ENCODE data around the gene JUN.

JUN gene

GRCh38 chr1:58753431-58753866 is 30.4 kb downstream of the JUN start:
- no peak for TF ChIP-seq GATA1 (IDR thresholded peaks at IDR 0.05; ENCODE audit: low read depth, low read length)
- TF ChIP-seq POLR2A (IDR thresholded peaks at IDR 0.05; ENCODE audit: low read length): no peak
- no peak for DNase-seq

DNA sequence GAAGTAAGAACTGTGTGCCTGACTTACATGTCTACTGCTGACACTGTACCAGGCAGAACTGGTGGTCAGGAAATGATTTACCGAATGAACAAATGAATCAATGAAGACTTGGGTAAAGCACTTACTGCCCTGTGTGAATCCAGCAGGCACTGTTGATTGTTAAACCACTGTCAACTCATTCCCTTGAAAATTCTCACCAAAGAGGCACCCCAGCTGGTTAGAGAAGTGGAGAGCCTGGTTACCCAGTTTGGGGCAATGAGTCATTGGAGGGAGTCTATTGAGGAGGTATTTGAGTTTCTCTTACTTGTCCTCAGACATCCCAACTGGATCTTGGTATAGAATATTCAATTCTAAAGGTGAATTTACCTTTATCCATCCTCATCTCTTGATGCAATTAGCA is 34.2 kb downstream of the JUN start:
- TF ChIP-seq POLR2A (IDR thresholded peaks at IDR 0.05; ENCODE audit: low read length) (no peak), GATA1 (IDR thresholded peaks at IDR 0.05; ENCODE audit: low read depth, low read length) (no peak)
- no peak for DNase-seq

DNA sequence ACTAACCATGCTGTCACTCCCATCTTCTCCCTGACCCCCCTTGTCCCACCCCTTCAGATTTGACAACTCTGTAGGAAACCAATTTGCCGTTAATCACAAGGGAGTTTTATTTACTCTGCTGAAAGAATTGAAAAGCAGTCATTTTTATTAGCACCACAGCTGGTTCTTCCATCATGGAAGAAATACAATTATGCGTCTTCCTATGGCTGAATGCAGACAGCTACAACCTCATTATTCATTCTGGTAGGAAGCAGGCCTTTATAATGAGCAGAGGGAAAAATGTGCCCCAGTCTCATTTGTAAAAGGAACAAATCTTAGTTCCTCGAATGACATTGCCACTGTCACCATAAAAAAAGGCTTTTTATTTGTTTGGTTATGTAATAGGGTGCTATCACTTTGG is 35.2 kb downstream of the JUN start:
- DNase-seq: no peak

GRCh38 chr1:58746757-58747156 is 37.1 kb downstream of the JUN start:
- DNase-seq: no peak
- TF ChIP-seq GATA1 (IDR thresholded peaks at IDR 0.05; ENCODE audit: low read depth, low read length) (no peak), POLR2A (IDR thresholded peaks at IDR 0.05; ENCODE audit: low read length) (no peak)

More for the DNA sequence above, 35.2 kb downstream of the JUN start:
- TF ChIP-seq POLR2A (IDR thresholded peaks at IDR 0.05; ENCODE audit: low read length) (no peak), GATA1 (IDR thresholded peaks at IDR 0.05; ENCODE audit: low read depth, low read length) (no peak)

DNA sequence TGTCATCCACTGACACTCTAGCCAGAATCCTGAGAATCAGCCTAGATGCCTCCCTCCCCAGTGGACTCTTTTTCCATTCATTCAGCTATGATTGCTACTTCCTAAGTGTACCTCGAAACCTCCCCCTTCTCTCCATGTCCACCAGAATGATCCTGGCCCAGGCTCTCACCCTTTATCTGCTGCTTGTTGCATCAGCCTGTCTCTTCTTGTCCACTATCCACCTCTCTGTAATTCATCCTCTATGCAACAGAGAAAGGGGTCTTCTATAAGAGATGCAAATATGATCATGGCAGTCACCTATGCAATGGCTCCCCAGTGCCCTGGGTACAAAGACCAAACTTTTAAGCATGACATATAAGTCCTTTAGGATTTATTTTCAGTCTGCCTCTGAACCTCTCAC is 37.7 kb downstream of the JUN start:
- TF ChIP-seq POLR2A (IDR thresholded peaks at IDR 0.05; ENCODE audit: low read length) (no peak), GATA1 (IDR thresholded peaks at IDR 0.05; ENCODE audit: low read depth, low read length) (no peak)
- DNase-seq: no peak

GRCh38 chr1:58745666-58746065 is 38.2 kb downstream of the JUN start:
- TF ChIP-seq GATA1 (IDR thresholded peaks at IDR 0.05; ENCODE audit: low read depth, low read length) (no peak), POLR2A (IDR thresholded peaks at IDR 0.05; ENCODE audit: low read length) (no peak)

GRCh38 chr1:58745117-58745516 is 38.7 kb downstream of the JUN start:
- TF ChIP-seq GATA1 (IDR thresholded peaks at IDR 0.05; ENCODE audit: low read depth, low read length) (no peak), POLR2A (IDR thresholded peaks at IDR 0.05; ENCODE audit: low read length) (no peak)
- DNase-seq: no peak

More at GRCh38 chr1:58745666-58746065, 38.2 kb downstream of the JUN start:
- no peak for DNase-seq

DNA sequence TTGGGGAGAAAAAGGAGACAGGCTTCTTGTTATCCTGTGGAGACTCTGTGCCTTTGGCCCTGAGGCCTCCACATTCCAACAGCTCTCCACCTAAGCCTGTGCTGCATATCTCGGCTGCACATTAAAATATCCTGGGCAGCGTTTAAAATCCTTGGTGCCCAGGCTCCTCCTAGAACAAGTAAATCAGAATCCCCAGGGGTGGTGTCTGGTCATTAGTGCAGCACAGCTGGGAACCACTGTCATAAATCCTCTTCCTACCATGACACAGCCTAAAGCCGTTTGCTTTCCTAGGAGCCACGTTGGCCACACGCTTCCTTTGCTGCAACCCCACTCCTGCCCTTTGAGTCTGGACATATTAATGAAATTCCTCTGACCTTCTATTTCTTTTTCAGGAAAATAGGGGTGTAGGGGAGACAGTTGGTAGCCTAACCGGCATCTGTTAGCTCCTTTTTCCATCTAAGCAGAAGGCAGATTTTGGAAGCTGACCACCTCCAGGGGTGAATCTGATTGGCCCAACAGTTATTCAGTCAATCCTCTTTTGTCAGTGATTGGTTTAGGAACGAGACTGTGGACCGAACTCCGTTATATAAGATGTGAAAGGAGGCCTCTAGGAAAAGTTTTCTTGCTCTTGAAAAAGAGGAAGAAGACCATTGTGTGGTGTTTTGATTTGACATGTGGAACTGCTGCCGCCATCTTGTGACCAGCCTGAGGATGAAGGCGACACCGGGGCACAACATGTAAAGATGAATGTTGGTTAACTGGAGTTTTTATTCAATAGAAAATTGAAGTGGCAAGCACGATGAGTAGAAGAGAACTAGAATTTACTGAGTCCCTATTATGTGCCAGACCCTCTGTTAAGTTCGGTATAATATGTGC is 41.9 kb downstream of the JUN start:
- TF ChIP-seq POLR2A (IDR thresholded peaks at IDR 0.05; ENCODE audit: low read length) (no peak), GATA1 (IDR thresholded peaks at IDR 0.05; ENCODE audit: low read depth, low read length) (no peak)
- DNase-seq: no peak

- no peak for TF ChIP-seq GATA1 (IDR thresholded peaks at IDR 0.05; ENCODE audit: low read depth, low read length)
- no peak for TF ChIP-seq POLR2A (IDR thresholded peaks at IDR 0.05; ENCODE audit: low read length)
- DNase-seq: peak; percentile 47 to 71
Observed at GRCh38 chr1:58739856-58740466, 43.9 kb downstream of the JUN start.

- DNase-seq: no peak
- TF ChIP-seq GATA1 (IDR thresholded peaks at IDR 0.05; ENCODE audit: low read depth, low read length): no peak
- no peak for TF ChIP-seq POLR2A (IDR thresholded peaks at IDR 0.05; ENCODE audit: low read length)
Observed at GRCh38 chr1:58738876-58739275, 45.0 kb downstream of the JUN start.

DNA sequence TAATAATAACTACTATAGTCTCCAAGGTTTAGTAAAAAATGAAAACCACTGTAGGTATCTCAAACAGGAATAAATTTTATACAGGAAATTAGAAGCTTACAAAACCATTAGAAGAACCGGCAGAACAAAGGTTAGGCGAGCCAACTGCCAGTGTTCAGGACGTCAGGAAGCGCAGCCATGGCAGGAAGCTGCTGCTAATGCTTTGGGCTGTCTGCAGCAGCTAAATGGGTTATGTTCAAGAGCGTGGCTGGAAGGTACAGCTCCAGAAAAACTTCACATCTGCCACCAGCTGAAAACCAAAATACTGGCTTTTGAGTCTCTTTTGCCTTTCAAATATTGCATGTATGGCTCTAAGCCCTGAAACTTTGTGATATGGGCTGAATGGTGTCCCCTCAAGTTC is 48.3 kb downstream of the JUN start:
- no peak for DNase-seq
- TF ChIP-seq GATA1 (IDR thresholded peaks at IDR 0.05; ENCODE audit: low read depth, low read length): no peak
- TF ChIP-seq POLR2A (IDR thresholded peaks at IDR 0.05; ENCODE audit: low read length): no peak

DNA sequence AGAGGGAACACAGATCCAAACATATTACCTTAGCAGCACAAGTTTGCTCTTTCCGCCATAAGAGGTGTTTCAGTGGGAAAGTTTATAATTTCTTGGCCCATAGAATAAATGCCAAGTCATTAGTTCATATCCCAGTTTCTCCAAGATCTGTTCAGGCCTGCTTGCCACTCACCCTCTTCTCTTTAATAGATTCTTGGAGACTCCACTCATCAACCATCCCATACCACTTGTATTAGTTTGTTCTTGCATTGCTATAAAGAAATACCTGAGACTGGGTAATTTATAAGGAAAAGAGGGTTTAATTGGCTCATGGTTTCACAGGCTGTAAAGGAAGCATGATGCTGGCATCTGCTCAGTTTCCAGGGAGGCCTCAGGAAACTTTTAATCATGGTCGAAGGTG is 49.2 kb downstream of the JUN start:
- TF ChIP-seq POLR2A (IDR thresholded peaks at IDR 0.05; ENCODE audit: low read length) (no peak), GATA1 (IDR thresholded peaks at IDR 0.05; ENCODE audit: low read depth, low read length) (no peak)
- DNase-seq: no peak

DNA sequence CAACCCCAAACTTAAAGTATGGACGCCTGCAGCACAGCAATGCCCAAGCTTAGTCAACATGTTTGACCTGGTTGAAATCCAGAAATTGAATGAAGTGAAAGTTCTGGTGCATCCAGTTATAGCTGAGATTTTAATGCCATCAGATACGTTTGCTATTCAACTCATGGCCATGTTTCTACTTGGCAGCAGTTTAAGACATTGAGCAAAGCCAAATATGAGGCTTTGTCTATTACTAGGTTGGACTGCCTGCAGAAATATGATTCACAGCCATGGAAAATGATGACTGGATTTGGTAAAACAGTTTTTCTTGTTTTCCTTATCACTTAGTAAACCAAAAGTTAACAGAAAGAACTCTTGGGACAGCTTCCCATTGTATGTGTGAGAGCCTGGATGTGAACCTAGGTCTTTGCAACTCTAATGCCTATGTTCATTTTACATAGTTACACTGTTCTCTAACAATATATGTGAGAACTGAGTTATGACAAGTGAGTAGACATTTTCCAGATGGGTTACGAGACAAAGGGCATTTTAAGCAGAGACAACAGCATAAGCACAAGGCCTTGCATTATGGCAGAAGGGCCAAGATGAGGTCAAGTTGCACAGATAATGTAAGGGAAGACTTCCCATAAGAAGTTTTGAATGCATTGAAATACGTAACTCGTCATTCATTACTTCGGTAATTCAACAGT is 51.6 kb downstream of the JUN start:
- no peak for DNase-seq
- TF ChIP-seq GATA1 (IDR thresholded peaks at IDR 0.05; ENCODE audit: low read depth, low read length) (no peak), POLR2A (IDR thresholded peaks at IDR 0.05; ENCODE audit: low read length) (no peak)
